HepG2 (cell line): ENCODE measurements around the gene ZNF513. TPM values are rescaled to one million over a fixed set of nuclear protein-coding genes. Genes with fewer than 3 reads are reported as not detected.
A peak's percentile ranks its signal among the peaks of the same experiment; 100 is the strongest.

Source experiments
- ATAC-seq: fragments of 200-7000 bp; cut with Tn5 transposase; 3 replicates; pipeline ENCODE4 v1.9.1; 2020; ENCODE audit warnings: mild to moderate bottlenecking, moderate library complexity
- Bru-seq: library from RNA; stranded (reverse); fragments of 400-500 nt; gene quantifications from one replicate; lab custom pipeline; 2021; lab: Mats Ljungman, UMichigan
- BruChase-seq, 2 experiments: library from RNA; stranded (reverse); fragments of 400-500 nt; gene quantifications; one replicate each; lab custom pipeline; 2021; lab: Mats Ljungman, UMichigan
- BruUV-seq: library from RNA; stranded (reverse); fragments of 400-500 nt; replicated peaks from 2 replicates; lab custom pipeline; 2021; lab: Mats Ljungman, UMichigan
- CTCF ChIA-PET: fragments of 300-600 bp; formaldehyde crosslinking; extraction: SDS; loops from one replicate; lab custom pipeline; 2021; ENCODE audit warnings: low total read pairs, inconsistent platforms, low intra/inter-chr PET ratio; lab: Yijun Ruan, JAX
- POLR2A ChIA-PET: fragments of 350-600 bp; sonication (Branson Sonifier 250); formaldehyde crosslinking; loops from one replicate; lab custom pipeline; 2020; ENCODE audit warnings: antibody characterized with exemption, inconsistent platforms; lab: Yijun Ruan, JAX
- DNase-seq: peaks from one replicate; pipeline ENCODE4 v3.0.0-alpha.2; 2015; ENCODE audit warnings: low spot score
- FAIRE-seq: peaks from 3 replicates; lab custom pipeline; 2011; peaks lifted over from hg19 to GRCh38; lab: Jason Lieb, UNC
- H2AFZ ChIP-seq: one replicate; pipeline ENCODE4 v1.6.1; 2011; ENCODE audit warnings: low read length, inconsistent platforms
- H3K27ac ChIP-seq: fragments of 300-600 bp; 3 replicates; pipeline ENCODE4 v1.8.0; 2011; ENCODE audit warnings: mixed run types, mild to moderate bottlenecking, mixed read lengths, low read length, inconsistent platforms; ENCODE audit not compliant: insufficient read depth; ENCODE audit errors: extremely low read length
- H3K27me3 ChIP-seq, 2 experiments: fragments of 200-600 bp in 1 of 2; 2 replicates in 1 of 2; 3 replicates in 1 of 2; pipeline versions ENCODE4 v1.6.0 to v1.8.0; 2011; ENCODE audit warnings: low read length in 2 of 2, mild to moderate bottlenecking in 2 of 2, moderate library complexity in 2 of 2, inconsistent platforms in 1 of 2; ENCODE audit not compliant: insufficient read depth in 2 of 2, control insufficient read depth in 1 of 2
- H3K36me3 ChIP-seq, 2 experiments: fragments of 200-600 bp in 1 of 2; replicated peaks in 1 of 2; 2 replicates in 1 of 2; 3 replicates in 1 of 2; pipeline versions ENCODE4 v1.5.1 to v1.8.0; 2011; ENCODE audit warnings: low read length in 2 of 2, inconsistent platforms in 1 of 2; ENCODE audit not compliant: insufficient read depth in 2 of 2, control insufficient read depth in 1 of 2
- H3K4me1 ChIP-seq: 2 replicates; pipeline ENCODE4 v1.5.1; 2012; ENCODE audit warnings: low read length, inconsistent platforms; ENCODE audit not compliant: insufficient read depth
- H3K4me2 ChIP-seq: 2 replicates; pipeline ENCODE4 v1.6.0; 2011; ENCODE audit warnings: low read depth, low read length, inconsistent platforms
- H3K4me3 ChIP-seq, 3 experiments: fragments of 200-600 bp in 1 of 3; sonication (generic), shearing (Covaris generic) in 1 of 3; replicated peaks in 1 of 3; 2 replicates each; pipeline ENCODE4 v1.5.1; 2011 to 2016; ENCODE audit warnings: low read length in 3 of 3, inconsistent platforms in 2 of 3, low read depth in 2 of 3, mild to moderate bottlenecking in 2 of 3, control low read depth in 1 of 3, mixed read lengths in 1 of 3; ENCODE audit not compliant: insufficient read depth in 1 of 3
- H3K79me2 ChIP-seq: one replicate; pipeline ENCODE4 v1.6.1; 2011; ENCODE audit warnings: low read length, inconsistent platforms; ENCODE audit not compliant: insufficient read depth
- H3K9ac ChIP-seq: 2 replicates; pipeline ENCODE4 v1.6.0; 2011; ENCODE audit warnings: mild to moderate bottlenecking, low read depth, low read length, inconsistent platforms; ENCODE audit not compliant: insufficient read depth
- H3K9me3 ChIP-seq: 2 replicates; pipeline ENCODE4 v1.5.1; 2012; ENCODE audit warnings: mild to moderate bottlenecking, low read length
- H4K20me1 ChIP-seq: 2 replicates; pipeline ENCODE4 v1.6.0; 2011; ENCODE audit warnings: inconsistent platforms, mild to moderate bottlenecking, low read length, moderate library complexity; ENCODE audit not compliant: insufficient read depth
- ARID2 ChIP-seq: sonication (generic); formaldehyde crosslinking; IDR thresholded peaks from 2 replicates; pipeline ENCODE4 v1.8.1; 2022; ENCODE audit warnings: mild to moderate bottlenecking, missing genetic modification reagents, borderline replicate concordance
- NR2C2 ChIP-seq: sonication (generic); formaldehyde crosslinking; IDR thresholded peaks from 2 replicates; pipeline ENCODE4 v1.4.0; 2020; ENCODE audit warnings: missing genetic modification reagents, mild to moderate bottlenecking, moderate library complexity, borderline replicate concordance
- NR2F1 ChIP-seq, 2 experiments: fragments of 450-650 bp in 1 of 2; formaldehyde crosslinking in 1 of 2; IDR thresholded peaks; 2 replicates each; pipeline versions ENCODE4 v1.5.0 to v1.6.1; 2016 to 2020; ENCODE audit warnings: mild to moderate bottlenecking in 1 of 2, missing compliant biosample characterization in 1 of 2, missing genetic modification reagents in 1 of 2, moderate library complexity in 1 of 2
- UBTF ChIP-seq: sonication (generic); formaldehyde crosslinking; IDR thresholded peaks from 2 replicates; pipeline ENCODE4 v1.4.0; 2020; ENCODE audit warnings: mild to moderate bottlenecking, missing genetic modification reagents
- ZNF574 ChIP-seq: sonication (generic); formaldehyde crosslinking; IDR thresholded peaks from 2 replicates; pipeline ENCODE4 v1.4.0; 2020; ENCODE audit warnings: missing genetic modification reagents
- WGBS: methylation state at CpG from one replicate; pipeline ENCODE4 v1.1.6; 2017; ENCODE audit warnings: low lambda C conversion rate; 5-methylcytosine and 5-hydroxymethylcytosine counted together
- in situ Hi-C: cut with HindIII; loops from 2 replicates; pipeline ENCODE4 v1.10.0; 2017; ENCODE audit warnings: low pct_unique_long_range_greater_than_20kb; ENCODE audit not compliant: extremely low pct_ligation_motif_present
- intact Hi-C: fragments of 100-400 bp; cut with micrococcal nuclease; formaldehyde crosslinking; loops from one replicate; pipeline ENCODE4 v1.10.0; 2022; ENCODE audit not compliant: unreplicated experiment
- long read RNA-seq, 2 experiments: library from RNA in 1 of 2; library from polyadenylated mRNA in 1 of 2; stranded (forward) in 1 of 2; unstranded in 1 of 2; transcript quantifications; one replicate each; pipeline ENCODE4 v2.0.0, GENCODE V29; 2019 to 2022
- polyA minus RNA-seq, 3 experiments: library from RNA; depleted of rRNA, polyadenylated mRNA; stranded (reverse); fragments of >200 nt; gene quantifications; 2 replicates each; pipeline ENCODE4 v1.2.3, GENCODE V29; 2011; ENCODE audit warnings: low replicate concordance in 1 of 3
- polyA plus RNA-seq, 8 experiments: library from polyadenylated mRNA; depleted of rRNA in 3 of 8; stranded (reverse) in 7 of 8; unstranded in 1 of 8; fragments of >200 nt; fragmentation: Illumina TruSeq in 4 of 8; extraction: Trizol in 4 of 8; gene quantifications; 2 replicates each; pipeline versions ENCODE4 v1.2.1 to v1.2.3, GENCODE V29; 2011 to 2016; ENCODE audit warnings: low read depth in 4 of 8, missing spikeins in 1 of 8, mixed read lengths in 1 of 8; ENCODE audit not compliant: insufficient read depth in 1 of 8
- total RNA-seq, 5 experiments: library from RNA; depleted of rRNA; stranded (reverse); fragments of >200 nt; fragmentation: Illumina TruSeq; extraction: Trizol; gene quantifications; 2 replicates each; pipeline ENCODE4 v1.2.3, GENCODE V29; 2016; ENCODE audit warnings: low read depth in 1 of 5

Gene ZNF513
- 2.4 and 4.9 TPM in 2 replicates for total RNA-seq (2016; rRNA removed; fragmentation: Illumina TruSeq; extraction: Trizol)
- total RNA-seq (2016; cell fraction: cytosol; rRNA removed; fragmentation: Illumina TruSeq; extraction: Trizol; ENCODE audit: low read depth) = 2.0 and 2.5 TPM in 2 replicates
- total RNA-seq (2016; cell fraction: insoluble cytoplasmic fraction; rRNA removed; fragmentation: Illumina TruSeq; extraction: Trizol) = 2.5 and 5.0 TPM in 2 replicates
- total RNA-seq (2016; cell fraction: membrane; rRNA removed; fragmentation: Illumina TruSeq; extraction: Trizol) = 4.0 and 4.3 TPM in 2 replicates
- total RNA-seq (2016; cell fraction: nucleus; rRNA removed; fragmentation: Illumina TruSeq; extraction: Trizol) = 5.5 and 6.1 TPM in 2 replicates
- 6.3 and 10.9 TPM in 2 replicates for polyA plus RNA-seq (2011; rRNA removed)
- polyA plus RNA-seq (2011; cell fraction: cytosol; rRNA removed) = 5.5 and 8.5 TPM in 2 replicates
- 44.0 and 47.8 TPM in 2 replicates for polyA plus RNA-seq (2011; cell fraction: nucleus; rRNA removed)
- polyA plus RNA-seq (2012) = 3.9 and 6.3 TPM in 2 replicates
- 2.7 and 2.9 TPM in 2 replicates for polyA plus RNA-seq (2016; cell fraction: cytosol; fragmentation: Illumina TruSeq; extraction: Trizol; ENCODE audit: low read depth)
- polyA plus RNA-seq (2016; cell fraction: insoluble cytoplasmic fraction; fragmentation: Illumina TruSeq; extraction: Trizol; ENCODE audit: low read depth) = 3.5 and 4.5 TPM in 2 replicates
- polyA plus RNA-seq (2016; cell fraction: membrane; fragmentation: Illumina TruSeq; extraction: Trizol; ENCODE audit: low read depth) = 4.8 TPM in 2 replicates
- 20.6 TPM in 2 replicates for polyA plus RNA-seq (2016; cell fraction: nucleus; fragmentation: Illumina TruSeq; extraction: Trizol; ENCODE audit: insufficient read depth, low read depth)
- polyA minus RNA-seq (2011; rRNA and poly(A)+ RNA removed; ENCODE audit: low replicate concordance) = 4.6 and 10.2 TPM in 2 replicates
- 1.6 and 3.3 TPM in 2 replicates for polyA minus RNA-seq (2011; cell fraction: cytosol; rRNA and poly(A)+ RNA removed)
- polyA minus RNA-seq (2011; cell fraction: nucleus; rRNA and poly(A)+ RNA removed) = 4.9 and 5.1 TPM in 2 replicates
- percentile 61 among the genes with signal in this experiment for Bru-seq, nascent RNA
- percentile 64 among the genes with signal in this experiment for BruChase-seq, experiment 1, labeled RNA remaining after a 6-hour chase
- percentile 62 among the genes with signal in this experiment for BruChase-seq, experiment 2, labeled RNA remaining after a 2-hour chase
- long read RNA-seq, experiment 1, partial matches to known transcripts = 2 of 3 reads
- long read RNA-seq, experiment 1, other reads (novel, unspliced or antisense) = 0 of 3 reads
- long read RNA-seq, experiment 2, partial matches to known transcripts = 7 of 20 reads
- long read RNA-seq, experiment 2, other reads (novel, unspliced or antisense) = 8 of 20 reads

DNA sequence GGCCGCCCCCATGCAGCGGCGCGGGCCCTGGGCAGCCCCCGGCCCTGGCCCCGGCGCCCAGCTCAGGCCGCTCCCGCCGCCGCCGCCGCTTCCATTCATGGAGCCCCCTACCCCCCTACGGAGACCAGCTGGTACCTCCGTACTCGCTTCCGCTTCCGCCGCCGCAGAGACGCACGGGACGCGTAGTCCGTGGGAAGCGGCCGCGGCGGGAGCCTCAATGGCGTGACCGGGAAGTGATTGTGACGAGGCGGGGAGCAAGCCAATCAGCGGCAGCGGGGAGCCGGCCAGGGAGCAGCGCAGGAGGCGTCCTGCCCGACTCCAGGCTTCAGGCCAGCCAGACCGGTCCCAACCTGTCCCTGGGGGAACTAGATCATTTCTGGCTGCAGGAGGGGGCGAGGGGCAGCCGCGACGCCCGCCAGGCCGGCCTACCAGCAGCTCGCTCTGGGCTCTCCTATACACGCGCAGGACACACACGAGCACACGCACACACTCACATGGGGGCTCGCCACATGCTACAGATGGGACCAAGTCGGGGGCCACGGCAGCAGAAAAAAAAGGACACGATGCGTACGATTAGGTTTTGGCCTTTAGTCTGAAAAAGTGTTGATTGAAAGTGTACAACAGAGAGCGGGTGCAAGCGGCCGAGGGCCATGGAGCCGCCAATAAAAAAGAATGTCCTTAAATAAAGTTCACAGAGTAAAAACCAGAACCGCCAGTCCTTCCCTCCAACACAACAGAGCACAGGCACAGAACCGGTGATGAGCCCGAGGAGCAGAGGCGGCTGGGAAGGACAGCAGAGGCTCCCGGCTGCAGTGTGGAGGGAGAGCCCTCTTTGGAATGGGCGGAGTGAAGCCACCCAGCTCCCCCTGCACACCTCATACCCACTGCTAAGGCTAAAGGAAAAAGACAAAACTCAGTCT is at the start of gene ZNF513:
TSS of gene ZNF513 (minus strand) at position 109 of the 920 bp plus-strand sequence. CDS start 208 bp downstream, outside the sequence.
- Histone ChIP-seq H3K79me2 (peaks cover 3% of the 10 kb centered on the region), H4K20me1 (peaks cover 3% of the 10 kb centered on the region; the same call in 1 of the 2 replicates), H3K27ac (peak within 1 kb of the TSS; percentile 85), H3K27me3 (no peaks in the 10 kb centered on the region), H3K4me2 (peak within 1 kb of the TSS; percentile 90), H3K4me1 (peaks cover 26% of the 10 kb centered on the region), H3K9ac (peak within 1 kb of the TSS; percentile 75), H3K36me3 (peaks cover 46 to 71% of the 10 kb centered on the region in 2 experiments), H3K9me3 (no peaks in the 10 kb centered on the region), H3K4me3 (peak within 1 kb of the TSS; percentile 50 to 75 (median 63)), H2AFZ (no peak within 1 kb of the TSS)
- ATAC-seq (peak; percentile 56), FAIRE-seq (no peak), DNase-seq (peak; percentile 63)
- no TSS peak for BruUV-seq
- intact Hi-C loops (no loop called here), in situ Hi-C loops (no loop called here)
- WGBS = 82% methylated on average over 67 of the region's 67 CpGs
- ChIA-PET CTCF (no interaction called here), POLR2A (interaction anchor here (1.1 to 5.1 kb wide), 5 partner anchors 10 to 59 kb away, joined by 6 to 38 read pairs (median 22); partner anchors contain the start of genes EIF2B4, GTF3C2, MPV17 and NRBP1)
- TF ChIP-seq UBTF (CRISPR knock-in tag) (peak; percentile 25; the same call in 1 of the 2 replicates), ARID2 (CRISPR knock-in tag) (no peak), ZNF574 (CRISPR knock-in tag) (peak; percentile 71), NR2F1 (CRISPR knock-in tag; IDR thresholded peaks at IDR 0.05) (no peak), NR2C2 (CRISPR knock-in tag) (peak; percentile 98)
